ENCODE measurements around the gene SCT. TPM values are rescaled to one million over a fixed set of nuclear protein-coding genes. Genes with fewer than 3 reads are reported as not detected.
A peak's percentile ranks its signal among the peaks of the same experiment; 100 is the strongest.

SCT gene
- total RNA-seq, 1 experiment from 2014 or later = 2.3 TPM

DNA sequence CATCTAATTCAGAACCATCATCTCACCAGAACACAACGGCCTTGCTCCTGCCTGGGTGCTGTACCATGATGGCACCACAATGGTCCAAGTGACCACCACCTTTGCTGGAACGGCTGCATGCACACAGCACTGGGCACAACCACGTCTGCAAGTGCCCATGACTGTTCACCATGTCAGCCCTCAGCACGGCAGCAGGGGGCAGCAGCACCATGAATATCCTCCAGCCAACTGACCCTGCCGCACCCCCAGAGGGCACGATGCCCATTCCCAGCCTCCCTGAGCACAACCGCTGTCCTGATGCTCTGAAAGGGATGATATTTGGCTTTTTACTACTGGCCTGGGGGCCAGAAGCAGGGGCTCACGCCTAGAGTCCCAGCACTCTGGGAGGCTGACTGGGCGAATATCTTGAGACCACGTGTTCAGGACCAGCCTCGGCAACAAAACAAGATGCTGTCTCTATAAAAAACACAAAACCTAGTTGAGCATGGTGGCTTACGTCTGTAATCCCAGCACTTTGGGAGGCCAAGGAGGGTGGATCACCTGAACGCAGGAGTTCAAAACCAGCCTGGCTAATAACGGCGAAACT lies 35.8 kb upstream of the SCT start:
- 0 out of 2 replicates have a peak, but pooled peaks cover 3% of the 10 kb centered on the region for H3K9me3 Mint-ChIP-seq
- peaks cover 31% of the 10 kb centered on the region for H3K36me3 Mint-ChIP-seq
- ATAC-seq (peak; percentile 93), DNase-seq (ENCODE audit: low spot score) (peak; percentile 79)
- TF ChIP-seq, protein P1, sequence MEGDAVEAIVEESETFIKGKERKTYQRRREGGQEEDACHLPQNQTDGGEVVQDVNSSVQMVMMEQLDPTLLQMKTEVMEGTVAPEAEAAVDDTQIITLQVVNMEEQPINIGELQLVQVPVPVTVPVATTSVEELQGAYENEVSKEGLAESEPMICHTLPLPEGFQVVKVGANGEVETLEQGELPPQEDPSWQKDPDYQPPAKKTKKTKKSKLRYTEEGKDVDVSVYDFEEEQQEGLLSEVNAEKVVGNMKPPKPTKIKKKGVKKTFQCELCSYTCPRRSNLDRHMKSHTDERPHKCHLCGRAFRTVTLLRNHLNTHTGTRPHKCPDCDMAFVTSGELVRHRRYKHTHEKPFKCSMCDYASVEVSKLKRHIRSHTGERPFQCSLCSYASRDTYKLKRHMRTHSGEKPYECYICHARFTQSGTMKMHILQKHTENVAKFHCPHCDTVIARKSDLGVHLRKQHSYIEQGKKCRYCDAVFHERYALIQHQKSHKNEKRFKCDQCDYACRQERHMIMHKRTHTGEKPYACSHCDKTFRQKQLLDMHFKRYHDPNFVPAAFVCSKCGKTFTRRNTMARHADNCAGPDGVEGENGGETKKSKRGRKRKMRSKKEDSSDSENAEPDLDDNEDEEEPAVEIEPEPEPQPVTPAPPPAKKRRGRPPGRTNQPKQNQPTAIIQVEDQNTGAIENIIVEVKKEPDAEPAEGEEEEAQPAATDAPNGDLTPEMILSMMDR (IDR thresholded peaks at IDR 0.05) = peak; percentile 67
- TF ChIP-seq ZNF219 (CRISPR knock-in tag; IDR thresholded peaks at IDR 0.05; ENCODE audit: borderline replicate concordance) = no peak
- H3K4me1 Mint-ChIP-seq = no peaks in the 10 kb centered on the region
- H3K27me3 Mint-ChIP-seq (ENCODE audit: low read depth) = no peaks in the 10 kb centered on the region
- peak overlapping the region; percentile 85 for H3K27ac Mint-ChIP-seq
- ChIA-PET POLR2A (no interaction called here), CTCF (interaction anchor here (0.6 to 1.0 kb wide), 3 partner anchors 34 to 70 kb away, joined by 3 to 4 read pairs (median 3); no protein-coding TSS in a partner anchor)
- H3K4me3 Mint-ChIP-seq = no peak overlapping the region

DNA sequence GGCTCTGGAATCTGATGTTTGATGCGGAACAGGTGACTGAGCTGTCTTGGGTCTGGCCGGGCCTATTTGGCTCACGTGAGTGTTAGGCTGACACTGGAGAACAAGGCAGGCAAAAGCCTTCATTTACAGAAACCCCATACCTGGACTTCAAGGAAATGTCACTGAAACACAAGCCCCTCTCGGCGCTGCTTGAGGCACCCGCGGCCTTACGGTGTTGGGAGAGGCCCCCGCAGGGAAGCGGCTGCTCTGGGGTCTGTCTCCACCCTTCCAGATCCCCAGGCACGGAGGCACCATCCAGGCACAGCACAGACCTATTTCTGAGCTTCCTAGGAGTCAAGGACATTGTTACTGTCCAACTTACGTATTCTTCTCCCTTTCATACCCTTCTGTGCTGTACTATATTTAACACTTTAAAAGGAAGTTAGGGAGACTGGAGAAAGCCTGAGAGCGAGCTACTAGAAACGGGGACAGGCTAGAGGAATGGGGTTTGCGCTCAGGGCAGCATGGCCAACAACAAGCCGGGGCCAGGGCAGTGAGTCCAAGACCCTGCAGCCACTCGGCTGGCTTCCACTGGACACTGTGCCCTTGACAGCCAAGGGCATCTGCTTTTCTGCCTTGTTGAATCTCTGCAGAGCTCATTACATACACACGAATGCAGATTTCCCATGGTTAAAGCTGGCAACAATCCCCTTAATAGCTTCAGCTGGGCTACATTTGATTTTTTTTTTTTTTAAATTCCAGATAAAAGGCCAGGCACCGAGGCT lies 33.9 kb upstream of the SCT start:
- Mint-ChIP-seq H3K36me3 (peaks cover 27% of the 10 kb centered on the region), H3K27me3 (ENCODE audit: low read depth) (no peaks in the 10 kb centered on the region), H3K27ac (no peak overlapping the region), H3K4me1 (no peaks in the 10 kb centered on the region), H3K4me3 (no peak overlapping the region), H3K9me3 (0 out of 2 replicates have a peak, but pooled peaks cover 3% of the 10 kb centered on the region)
- ATAC-seq = no peak
- POLR2A ChIA-PET = no interaction called here
- CTCF ChIA-PET = interaction anchor here (0.9 kb wide), 2 partner anchors 35 to 66 kb away, joined by 3 read pairs; partner anchors contain the start of gene TMEM80
- no peak for DNase-seq (ENCODE audit: low spot score)
- TF ChIP-seq ZNF121 (CRISPR knock-in tag; IDR thresholded peaks at IDR 0.05) = no peak

DNA sequence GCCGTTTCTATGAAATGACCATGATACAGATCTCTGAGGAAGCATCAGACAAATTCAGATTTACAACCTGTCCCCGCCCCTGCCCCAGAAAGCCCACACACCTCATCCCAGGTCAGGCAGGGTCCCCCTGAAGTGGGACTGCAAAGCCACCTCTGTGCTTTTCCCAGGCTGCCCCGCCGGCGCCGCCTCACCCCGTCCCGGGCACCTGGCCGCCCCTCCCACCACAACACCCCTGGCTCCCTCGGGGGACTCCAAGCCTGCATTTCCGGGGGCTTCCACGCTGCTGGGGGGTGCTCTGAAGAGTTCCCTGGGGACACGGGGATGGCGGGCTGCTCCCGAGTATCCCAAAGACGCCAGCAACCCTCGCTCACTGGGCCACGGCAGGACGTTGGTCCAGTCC lies 33.3 kb upstream of the SCT start:
- no peak for DNase-seq (ENCODE audit: low spot score)
- H3K4me1 Mint-ChIP-seq = no peaks in the 10 kb centered on the region
- H3K36me3 Mint-ChIP-seq = peaks cover 22% of the 10 kb centered on the region
- H3K27me3 Mint-ChIP-seq (ENCODE audit: low read depth) = no peaks in the 10 kb centered on the region
- ATAC-seq = no peak
- H3K9me3 Mint-ChIP-seq = 0 out of 2 replicates have a peak, but pooled peaks cover 1% of the 10 kb centered on the region
- no peak overlapping the region for H3K4me3 Mint-ChIP-seq
- ChIA-PET POLR2A (no interaction called here), CTCF (interaction anchor here (0.9 kb wide), 1 partner anchor 36 kb away, joined by 3 read pairs; the partner anchor contains the start of gene TMEM80)
- TF ChIP-seq, protein P2, sequence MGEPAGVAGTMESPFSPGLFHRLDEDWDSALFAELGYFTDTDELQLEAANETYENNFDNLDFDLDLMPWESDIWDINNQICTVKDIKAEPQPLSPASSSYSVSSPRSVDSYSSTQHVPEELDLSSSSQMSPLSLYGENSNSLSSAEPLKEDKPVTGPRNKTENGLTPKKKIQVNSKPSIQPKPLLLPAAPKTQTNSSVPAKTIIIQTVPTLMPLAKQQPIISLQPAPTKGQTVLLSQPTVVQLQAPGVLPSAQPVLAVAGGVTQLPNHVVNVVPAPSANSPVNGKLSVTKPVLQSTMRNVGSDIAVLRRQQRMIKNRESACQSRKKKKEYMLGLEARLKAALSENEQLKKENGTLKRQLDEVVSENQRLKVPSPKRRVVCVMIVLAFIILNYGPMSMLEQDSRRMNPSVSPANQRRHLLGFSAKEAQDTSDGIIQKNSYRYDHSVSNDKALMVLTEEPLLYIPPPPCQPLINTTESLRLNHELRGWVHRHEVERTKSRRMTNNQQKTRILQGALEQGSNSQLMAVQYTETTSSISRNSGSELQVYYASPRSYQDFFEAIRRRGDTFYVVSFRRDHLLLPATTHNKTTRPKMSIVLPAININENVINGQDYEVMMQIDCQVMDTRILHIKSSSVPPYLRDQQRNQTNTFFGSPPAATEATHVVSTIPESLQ (CRISPR knock-in tag; IDR thresholded peaks at IDR 0.05) = no peak
- TF ChIP-seq, protein P3, sequence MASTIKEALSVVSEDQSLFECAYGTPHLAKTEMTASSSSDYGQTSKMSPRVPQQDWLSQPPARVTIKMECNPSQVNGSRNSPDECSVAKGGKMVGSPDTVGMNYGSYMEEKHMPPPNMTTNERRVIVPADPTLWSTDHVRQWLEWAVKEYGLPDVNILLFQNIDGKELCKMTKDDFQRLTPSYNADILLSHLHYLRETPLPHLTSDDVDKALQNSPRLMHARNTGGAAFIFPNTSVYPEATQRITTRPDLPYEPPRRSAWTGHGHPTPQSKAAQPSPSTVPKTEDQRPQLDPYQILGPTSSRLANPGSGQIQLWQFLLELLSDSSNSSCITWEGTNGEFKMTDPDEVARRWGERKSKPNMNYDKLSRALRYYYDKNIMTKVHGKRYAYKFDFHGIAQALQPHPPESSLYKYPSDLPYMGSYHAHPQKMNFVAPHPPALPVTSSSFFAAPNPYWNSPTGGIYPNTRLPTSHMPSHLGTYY (CRISPR knock-in tag; IDR thresholded peaks at IDR 0.05) = no peak
- TF ChIP-seq, protein P4, sequence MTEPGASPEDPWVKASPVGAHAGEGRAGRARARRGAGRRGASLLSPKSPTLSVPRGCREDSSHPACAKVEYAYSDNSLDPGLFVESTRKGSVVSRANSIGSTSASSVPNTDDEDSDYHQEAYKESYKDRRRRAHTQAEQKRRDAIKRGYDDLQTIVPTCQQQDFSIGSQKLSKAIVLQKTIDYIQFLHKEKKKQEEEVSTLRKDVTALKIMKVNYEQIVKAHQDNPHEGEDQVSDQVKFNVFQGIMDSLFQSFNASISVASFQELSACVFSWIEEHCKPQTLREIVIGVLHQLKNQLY (CRISPR knock-in tag; IDR thresholded peaks at IDR 0.05) = no peak
- TF ChIP-seq NR1H2 (CRISPR knock-in tag; IDR thresholded peaks at IDR 0.05) (no peak), ZNF219 (CRISPR knock-in tag; IDR thresholded peaks at IDR 0.05; ENCODE audit: borderline replicate concordance) (no peak), ZNF423 (CRISPR knock-in tag; IDR thresholded peaks at IDR 0.05) (no peak), CREB1 (CRISPR knock-in tag; IDR thresholded peaks at IDR 0.05) (no peak), TCF7 (CRISPR knock-in tag; IDR thresholded peaks at IDR 0.05; ENCODE audit: low read depth) (no peak), PRRX2 (CRISPR knock-in tag; IDR thresholded peaks at IDR 0.05) (no peak), GTF2I (CRISPR knock-in tag; conservative IDR thresholded peaks at IDR 0.05) (no peak), ZNF232 (CRISPR knock-in tag; IDR thresholded peaks at IDR 0.05) (no peak)
- TF ChIP-seq, protein P5, sequence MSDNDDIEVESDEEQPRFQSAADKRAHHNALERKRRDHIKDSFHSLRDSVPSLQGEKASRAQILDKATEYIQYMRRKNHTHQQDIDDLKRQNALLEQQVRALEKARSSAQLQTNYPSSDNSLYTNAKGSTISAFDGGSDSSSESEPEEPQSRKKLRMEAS (CRISPR knock-in tag; IDR thresholded peaks at IDR 0.05) = no peak
- TF ChIP-seq, protein P6, sequence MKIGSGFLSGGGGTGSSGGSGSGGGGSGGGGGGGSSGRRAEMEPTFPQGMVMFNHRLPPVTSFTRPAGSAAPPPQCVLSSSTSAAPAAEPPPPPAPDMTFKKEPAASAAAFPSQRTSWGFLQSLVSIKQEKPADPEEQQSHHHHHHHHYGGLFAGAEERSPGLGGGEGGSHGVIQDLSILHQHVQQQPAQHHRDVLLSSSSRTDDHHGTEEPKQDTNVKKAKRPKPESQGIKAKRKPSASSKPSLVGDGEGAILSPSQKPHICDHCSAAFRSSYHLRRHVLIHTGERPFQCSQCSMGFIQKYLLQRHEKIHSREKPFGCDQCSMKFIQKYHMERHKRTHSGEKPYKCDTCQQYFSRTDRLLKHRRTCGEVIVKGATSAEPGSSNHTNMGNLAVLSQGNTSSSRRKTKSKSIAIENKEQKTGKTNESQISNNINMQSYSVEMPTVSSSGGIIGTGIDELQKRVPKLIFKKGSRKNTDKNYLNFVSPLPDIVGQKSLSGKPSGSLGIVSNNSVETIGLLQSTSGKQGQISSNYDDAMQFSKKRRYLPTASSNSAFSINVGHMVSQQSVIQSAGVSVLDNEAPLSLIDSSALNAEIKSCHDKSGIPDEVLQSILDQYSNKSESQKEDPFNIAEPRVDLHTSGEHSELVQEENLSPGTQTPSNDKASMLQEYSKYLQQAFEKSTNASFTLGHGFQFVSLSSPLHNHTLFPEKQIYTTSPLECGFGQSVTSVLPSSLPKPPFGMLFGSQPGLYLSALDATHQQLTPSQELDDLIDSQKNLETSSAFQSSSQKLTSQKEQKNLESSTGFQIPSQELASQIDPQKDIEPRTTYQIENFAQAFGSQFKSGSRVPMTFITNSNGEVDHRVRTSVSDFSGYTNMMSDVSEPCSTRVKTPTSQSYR (CRISPR knock-in tag; IDR thresholded peaks at IDR 0.05) = no peak
- TF ChIP-seq, protein P7, sequence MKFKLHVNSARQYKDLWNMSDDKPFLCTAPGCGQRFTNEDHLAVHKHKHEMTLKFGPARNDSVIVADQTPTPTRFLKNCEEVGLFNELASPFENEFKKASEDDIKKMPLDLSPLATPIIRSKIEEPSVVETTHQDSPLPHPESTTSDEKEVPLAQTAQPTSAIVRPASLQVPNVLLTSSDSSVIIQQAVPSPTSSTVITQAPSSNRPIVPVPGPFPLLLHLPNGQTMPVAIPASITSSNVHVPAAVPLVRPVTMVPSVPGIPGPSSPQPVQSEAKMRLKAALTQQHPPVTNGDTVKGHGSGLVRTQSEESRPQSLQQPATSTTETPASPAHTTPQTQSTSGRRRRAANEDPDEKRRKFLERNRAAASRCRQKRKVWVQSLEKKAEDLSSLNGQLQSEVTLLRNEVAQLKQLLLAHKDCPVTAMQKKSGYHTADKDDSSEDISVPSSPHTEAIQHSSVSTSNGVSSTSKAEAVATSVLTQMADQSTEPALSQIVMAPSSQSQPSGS (CRISPR knock-in tag; IDR thresholded peaks at IDR 0.05; ENCODE audit: borderline replicate concordance, low read depth) = no peak
- H3K27ac Mint-ChIP-seq = peak overlapping the region; percentile 65

Measured in WTC11 (cell line).